WTC11 (cell line): ENCODE data around the gene FABP7. TPM values are rescaled to one million over a fixed set of nuclear protein-coding genes. Genes with fewer than 3 reads are reported as not detected.
A peak's percentile ranks its signal among the peaks of the same experiment; 100 is the strongest.

Experiments used
- ATAC-seq: fragments of 200-7000 bp; cut with Tn5 transposase; 2 replicates; pipeline ENCODE4 v1.10.0; 2021; ENCODE audit warnings: mild to moderate bottlenecking, moderate library complexity
- CTCF ChIA-PET: fragments of 300-600 bp; sonication (Branson Sonifier 250); formaldehyde crosslinking; loops from one replicate; lab custom pipeline; 2021; ENCODE audit warnings: antibody characterized with exemption; lab: Charles Lee
- POLR2A ChIA-PET: fragments of 350-600 bp; sonication (Branson Sonifier 250); formaldehyde crosslinking; loops from one replicate; lab custom pipeline; 2021; ENCODE audit warnings: antibody characterized with exemption; lab: Charles Lee
- DNase-seq: peaks from one replicate; pipeline ENCODE4 v3.0.0; 2021; ENCODE audit warnings: low spot score
- H3K27ac Mint-ChIP-seq: 2 replicates; pipeline ENCODE4 v1.8.0; 2021; ENCODE audit warnings: mixed read lengths
- H3K27me3 Mint-ChIP-seq: 2 replicates; pipeline ENCODE4 v1.8.0; 2021; ENCODE audit warnings: low read depth, mild to moderate bottlenecking, moderate library complexity, mixed read lengths
- H3K36me3 Mint-ChIP-seq: 2 replicates; pipeline ENCODE4 v1.8.0; 2021; ENCODE audit warnings: mixed read lengths
- H3K4me1 Mint-ChIP-seq: 2 replicates; pipeline ENCODE4 v1.8.0; 2022; ENCODE audit warnings: mixed read lengths
- H3K4me3 Mint-ChIP-seq: 2 replicates; pipeline ENCODE4 v1.8.0; 2021; ENCODE audit warnings: mild to moderate bottlenecking, moderate library complexity, mixed read lengths
- H3K9me3 Mint-ChIP-seq: 2 replicates; pipeline ENCODE4 v1.8.0; 2021; ENCODE audit warnings: mixed read lengths
- ATF3 ChIP-seq: sonication (generic); formaldehyde crosslinking; conservative IDR thresholded peaks from 2 replicates; pipeline ENCODE4 v1.8.1; 2022; ENCODE audit warnings: mild to moderate bottlenecking, missing genetic modification reagents
- E2F4 ChIP-seq: sonication (generic); formaldehyde crosslinking; IDR thresholded peaks from 2 replicates; pipeline ENCODE4 v1.8.1; 2022; ENCODE audit warnings: low read depth, mild to moderate bottlenecking, moderate library complexity, missing genetic modification reagents, borderline replicate concordance
- FOXP1 ChIP-seq: sonication (generic); formaldehyde crosslinking; IDR thresholded peaks from 2 replicates; pipeline ENCODE4 v1.8.0; 2022; ENCODE audit warnings: missing genetic modification reagents, mild to moderate bottlenecking, moderate library complexity, borderline replicate concordance
- FOXP4 ChIP-seq: sonication (generic); formaldehyde crosslinking; IDR thresholded peaks from 2 replicates; pipeline ENCODE4 v1.8.0; 2022; ENCODE audit warnings: mild to moderate bottlenecking, missing genetic modification reagents
- GRHL2 ChIP-seq: fragments of 250-450 bp; sonication (Bioruptor Pico); IDR thresholded peaks from 2 replicates; pipeline ENCODE4 v1.8.0; 2022; ENCODE audit warnings: mild to moderate bottlenecking, moderate library complexity; ENCODE audit not compliant: insufficient replicate concordance, severe bottlenecking
- GTF2I ChIP-seq: fragments of 250-450 bp; sonication (Bioruptor Pico); conservative IDR thresholded peaks from 2 replicates; pipeline ENCODE4 v1.4.0; 2021; ENCODE audit warnings: mild to moderate bottlenecking
- IRF2 ChIP-seq: sonication (generic); formaldehyde crosslinking; IDR thresholded peaks from 2 replicates; pipeline ENCODE4 v1.8.0; 2022; ENCODE audit warnings: low read depth, missing genetic modification reagents, borderline replicate concordance
- MLX ChIP-seq: sonication (generic); formaldehyde crosslinking; IDR thresholded peaks from 2 replicates; pipeline ENCODE4 v1.8.1; 2023; ENCODE audit warnings: mild to moderate bottlenecking, missing genetic modification reagents, moderate library complexity
- NR2C2 ChIP-seq: sonication (generic); formaldehyde crosslinking; IDR thresholded peaks from 2 replicates; pipeline ENCODE4 v1.8.0; 2022; ENCODE audit warnings: mild to moderate bottlenecking, missing genetic modification reagents
- PRDM15 ChIP-seq: sonication (generic); formaldehyde crosslinking; IDR thresholded peaks from 2 replicates; pipeline ENCODE4 v1.8.0; 2022; ENCODE audit warnings: missing genetic modification reagents
- SMAD3 ChIP-seq: sonication (generic); formaldehyde crosslinking; IDR thresholded peaks from 2 replicates; pipeline ENCODE4 v1.8.0; 2022; ENCODE audit warnings: missing genetic modification reagents, mild to moderate bottlenecking, borderline replicate concordance
- SP1 ChIP-seq: sonication (generic); formaldehyde crosslinking; conservative IDR thresholded peaks from 2 replicates; pipeline ENCODE4 v1.8.1; 2022; ENCODE audit warnings: missing genetic modification reagents
- ZNF138 ChIP-seq: sonication (generic); formaldehyde crosslinking; conservative IDR thresholded peaks from 2 replicates; pipeline ENCODE4 v1.8.1; 2022; ENCODE audit warnings: mild to moderate bottlenecking, moderate library complexity, missing genetic modification reagents
- ZNF425 ChIP-seq: fragments of 250-450 bp; sonication (Bioruptor Pico); conservative IDR thresholded peaks from 2 replicates; pipeline ENCODE4 v1.9.0; 2021; ENCODE audit warnings: mild to moderate bottlenecking
- ZNF512 ChIP-seq: sonication (generic); formaldehyde crosslinking; IDR thresholded peaks from 2 replicates; pipeline ENCODE4 v1.8.1; 2022; ENCODE audit warnings: missing genetic modification reagents, borderline replicate concordance
- total RNA-seq: library from RNA; stranded (reverse); gene quantifications from 3 replicates; pipeline ENCODE4 v1.2.3, GENCODE V29; 2021

The FABP7 gene
- total RNA-seq, 1 experiment from 2014 or later = 7.2 TPM

DNA sequence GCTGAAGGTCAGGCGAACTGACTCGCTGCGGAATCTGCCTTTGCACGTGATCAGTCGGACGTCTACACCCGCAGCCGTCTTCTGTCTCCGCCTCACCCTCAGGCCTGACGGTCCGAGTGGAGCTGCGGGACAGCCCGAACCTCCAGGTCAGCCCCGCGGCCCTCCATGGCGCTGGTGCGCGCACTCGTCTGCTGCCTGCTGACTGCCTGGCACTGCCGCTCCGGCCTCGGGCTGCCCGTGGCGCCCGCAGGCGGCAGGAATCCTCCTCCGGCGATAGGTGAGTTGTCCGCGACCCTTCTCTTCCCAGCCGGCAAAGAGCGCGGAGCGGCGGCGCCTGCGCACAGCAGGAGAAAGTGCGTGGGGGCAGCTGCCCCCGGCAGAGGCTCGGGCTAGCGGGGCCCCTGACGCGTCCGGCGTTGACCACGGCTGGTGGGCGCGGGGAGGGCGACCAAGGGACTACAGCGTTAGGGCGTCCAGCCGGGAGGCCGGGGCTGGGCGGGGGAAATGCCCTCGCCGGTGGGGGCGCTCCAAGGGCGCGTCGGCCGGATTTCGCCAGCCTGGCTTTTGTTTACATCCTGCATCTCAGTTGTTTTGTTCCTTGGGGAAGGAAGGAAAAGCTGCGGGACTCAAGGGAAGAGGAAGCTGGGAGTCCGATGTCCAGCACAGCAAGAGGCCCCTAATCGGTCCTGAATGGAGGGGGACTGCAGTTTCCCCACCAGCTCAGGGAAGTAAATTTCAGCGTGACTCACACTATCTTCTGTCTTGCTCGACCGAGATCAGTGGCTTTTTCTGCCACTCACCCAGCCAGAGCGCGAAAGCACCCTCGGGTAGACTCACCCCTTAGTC, 9.9 kb downstream of the FABP7 start, which contains the start of gene SMPDL3A (continued):
- no peak for TF ChIP-seq GRHL2 (CRISPR knock-in tag)
- no peak for TF ChIP-seq IRF2 (CRISPR knock-in tag)
- TF ChIP-seq ZNF512 = no peak
- TF ChIP-seq FOXP1 (CRISPR knock-in tag) = peak; percentile 93; the same call in 1 of the 2 replicates
- TF ChIP-seq FOXP4 (CRISPR knock-in tag) = peak; percentile 95
- no peak for TF ChIP-seq PRDM15 (CRISPR knock-in tag)
- TF ChIP-seq MLX = peak; percentile 54; the same call in 1 of the 2 replicates
- no peak for TF ChIP-seq ZNF425 (CRISPR knock-in tag)
- TF ChIP-seq E2F4 (CRISPR knock-in tag) = peak; percentile 64; the same call in 1 of the 2 replicates
- no peak for TF ChIP-seq NR2C2 (CRISPR knock-in tag)
- TF ChIP-seq ZNF138 (CRISPR knock-in tag) = peak; percentile 92

DNA sequence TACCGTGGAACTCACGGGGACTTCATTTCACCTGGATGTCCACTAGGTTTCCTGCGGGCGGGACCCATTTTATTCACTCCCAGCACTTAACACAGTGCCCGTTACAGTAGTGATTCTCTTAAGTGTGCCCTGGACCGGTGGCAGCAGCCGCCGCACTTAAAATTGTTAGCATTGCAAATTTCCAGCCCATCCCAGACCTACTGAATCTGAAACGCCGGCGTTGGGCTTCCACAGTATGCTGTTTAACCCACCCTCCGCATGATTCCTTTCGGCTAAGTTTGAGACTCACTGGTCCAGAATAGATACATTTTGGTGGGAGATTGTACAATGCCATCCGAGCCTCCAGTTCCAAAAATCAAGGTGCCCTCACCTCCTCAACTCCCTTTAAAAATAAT, 10.5 kb downstream of the FABP7 start:
- peaks cover 52% of the 10 kb centered on the region for H3K27me3 Mint-ChIP-seq
- peak overlapping the region; percentile 98 for H3K27ac Mint-ChIP-seq
- H3K9me3 Mint-ChIP-seq = no peaks in the 10 kb centered on the region
- H3K4me1 Mint-ChIP-seq = peaks cover 59% of the 10 kb centered on the region
- ChIA-PET CTCF (interaction anchor here (0.7 to 2.0 kb wide), 16 partner anchors 9 to 309 kb away, joined by 3 to 17 read pairs (median 4); no protein-coding TSS in a partner anchor), POLR2A (interaction anchor here (1.7 kb wide), 1 partner anchor 50 kb away, joined by 5 read pairs; no protein-coding TSS in a partner anchor)
- ATAC-seq (peak; percentile 19), DNase-seq (peak; percentile 42)
- H3K36me3 Mint-ChIP-seq = no peaks in the 10 kb centered on the region
- TF ChIP-seq SMAD3 (CRISPR knock-in tag) = no peak
- no peak for TF ChIP-seq SP1 (CRISPR knock-in tag)
- no peak for TF ChIP-seq GTF2I (CRISPR knock-in tag)
- TF ChIP-seq ATF3 (CRISPR knock-in tag) = no peak
- H3K4me3 Mint-ChIP-seq = peak overlapping the region; percentile 75
